Peyer's patch (tissue), 4 donors: Measurements from ENCODE around the gene IGF1. TPM values are rescaled to one million over a fixed set of nuclear protein-coding genes. Genes with fewer than 3 reads are reported as not detected.
"Not testable (repeated sequence)": the region's sequence is repeated elsewhere in the genome, so short reads cannot be mapped to it uniquely, and the experiment has no call there.

ENCODE experiments used
- DNase-seq, 3 donors: peaks; one replicate each; pipeline ENCODE4 v3.0.0-alpha.2; 2017 to 2019
- H3K27ac ChIP-seq, 4 donors: fragments of 200-600 bp; sonication (generic); one replicate each; pipeline ENCODE4 v1.5.1; 2016 to 2019
- H3K27me3 ChIP-seq, 2 donors: fragments of 200-600 bp; sonication (generic); one replicate each; pipeline ENCODE4 v1.5.1; 2019
- H3K36me3 ChIP-seq, 3 donors: fragments of 200-600 bp; sonication (generic); one replicate each; pipeline ENCODE4 v1.5.1; 2016 to 2019
- H3K4me1 ChIP-seq, 4 donors: fragments of 200-600 bp; sonication (generic); one replicate each; pipeline ENCODE4 v1.5.1; 2016 to 2019
- H3K4me3 ChIP-seq, 4 donors: fragments of 200-600 bp; sonication (generic); 1 replicate in 3 of 4; 2 replicates in 1 of 4; pipeline ENCODE4 v1.5.1; 2016 to 2019; ENCODE audit warnings: mild to moderate bottlenecking in 1 of 4
- H3K9me3 ChIP-seq, 4 donors: fragments of 200-600 bp; sonication (generic); one replicate each; pipeline ENCODE4 v1.5.1; 2016 to 2019; ENCODE audit warnings: mild to moderate bottlenecking in 1 of 4
- POLR2A ChIP-seq, 2 donors: fragments of 450-650 bp; IDR thresholded peaks; one replicate each; pipeline ENCODE4 v1.5.1; 2017; ENCODE audit warnings: antibody characterized with exemption in 2 of 2, mild to moderate bottlenecking in 2 of 2, moderate library complexity in 2 of 2
- total RNA-seq, 4 donors: library from RNA; depleted of rRNA; stranded (reverse); fragments of >200 nt; gene quantifications; one replicate each; pipeline ENCODE4 v1.1.0, GENCODE V29; 2016
- TF ChIP-seq, protein P1 (sequence below), 6 experiments: fragments of 450-650 bp in 4 of 6; fragments of 200-600 bp in 2 of 6; sonication (generic) in 1 of 6; IDR thresholded peaks; one replicate each; pipeline ENCODE4 v1.5.1; 2017 to 2019; ENCODE audit warnings: antibody characterized with exemption in 6 of 6, mild to moderate bottlenecking in 3 of 6, moderate library complexity in 1 of 6

IGF1 gene
- total RNA-seq, 4 donors from 2014 or later, result 4.0 to 21.5 (median 6.3) TPM

DNA sequence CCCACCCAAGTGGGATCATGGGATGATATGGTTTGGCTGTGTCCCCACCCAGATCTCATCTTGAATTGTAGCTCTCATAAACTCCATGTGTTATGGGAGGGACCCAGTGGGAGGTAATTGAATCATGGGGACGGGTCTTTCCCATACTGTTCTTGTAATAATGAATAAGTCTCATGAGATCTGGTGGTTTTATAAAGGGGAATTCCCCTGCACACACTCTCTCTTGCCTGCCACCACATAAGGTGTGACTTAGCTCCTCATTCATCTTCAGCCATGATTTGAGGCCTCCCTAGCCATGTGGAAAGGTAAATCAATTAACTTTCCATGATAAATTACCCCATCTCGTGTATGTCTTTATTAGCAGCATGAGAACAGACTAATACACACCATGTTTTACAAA is 109.2 kb downstream of the IGF1 start:
- H3K36me3 ChIP-seq, result no peaks in the 10 kb centered on the region
- no peak for DNase-seq
- no peak overlapping the region for H3K27ac ChIP-seq
- no peaks in the 10 kb centered on the region for H3K4me1 ChIP-seq
- TF ChIP-seq, protein P1, sequence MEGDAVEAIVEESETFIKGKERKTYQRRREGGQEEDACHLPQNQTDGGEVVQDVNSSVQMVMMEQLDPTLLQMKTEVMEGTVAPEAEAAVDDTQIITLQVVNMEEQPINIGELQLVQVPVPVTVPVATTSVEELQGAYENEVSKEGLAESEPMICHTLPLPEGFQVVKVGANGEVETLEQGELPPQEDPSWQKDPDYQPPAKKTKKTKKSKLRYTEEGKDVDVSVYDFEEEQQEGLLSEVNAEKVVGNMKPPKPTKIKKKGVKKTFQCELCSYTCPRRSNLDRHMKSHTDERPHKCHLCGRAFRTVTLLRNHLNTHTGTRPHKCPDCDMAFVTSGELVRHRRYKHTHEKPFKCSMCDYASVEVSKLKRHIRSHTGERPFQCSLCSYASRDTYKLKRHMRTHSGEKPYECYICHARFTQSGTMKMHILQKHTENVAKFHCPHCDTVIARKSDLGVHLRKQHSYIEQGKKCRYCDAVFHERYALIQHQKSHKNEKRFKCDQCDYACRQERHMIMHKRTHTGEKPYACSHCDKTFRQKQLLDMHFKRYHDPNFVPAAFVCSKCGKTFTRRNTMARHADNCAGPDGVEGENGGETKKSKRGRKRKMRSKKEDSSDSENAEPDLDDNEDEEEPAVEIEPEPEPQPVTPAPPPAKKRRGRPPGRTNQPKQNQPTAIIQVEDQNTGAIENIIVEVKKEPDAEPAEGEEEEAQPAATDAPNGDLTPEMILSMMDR (IDR thresholded peaks at IDR 0.05), result no peak
- TF ChIP-seq POLR2A (IDR thresholded peaks at IDR 0.05), result no peak
- H3K27me3 ChIP-seq, result no peaks in the 10 kb centered on the region
- H3K4me3 ChIP-seq, result no peak overlapping the region
- no peaks in the 10 kb centered on the region for H3K9me3 ChIP-seq

DNA sequence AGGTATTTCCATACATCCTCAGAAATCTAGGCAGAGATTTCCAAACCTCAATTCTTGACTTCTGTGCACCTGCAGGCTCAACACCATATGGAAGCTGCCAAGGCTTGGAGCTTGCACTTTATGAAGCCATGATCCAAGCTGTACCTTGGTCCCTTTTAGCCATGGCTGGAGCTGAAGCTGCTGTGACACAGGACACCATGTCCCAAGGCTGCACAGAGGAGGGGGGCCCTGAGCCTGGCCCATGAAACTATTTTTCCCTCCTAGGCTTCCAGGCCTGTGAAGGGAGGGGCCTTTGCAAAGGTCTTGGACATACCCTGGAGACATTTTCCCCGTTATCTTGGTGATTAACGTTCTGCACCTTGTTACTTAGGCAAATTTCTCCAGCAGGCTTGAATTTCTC is 110.5 kb downstream of the IGF1 start:
- no peaks in the 10 kb centered on the region for H3K4me1 ChIP-seq
- H3K27ac ChIP-seq, result no peak overlapping the region
- no peak for DNase-seq
- no peaks in the 10 kb centered on the region for H3K27me3 ChIP-seq
- H3K36me3 ChIP-seq, result no peaks in the 10 kb centered on the region
- no peak overlapping the region for H3K4me3 ChIP-seq
- TF ChIP-seq, protein P1 (IDR thresholded peaks at IDR 0.05), result no peak
- TF ChIP-seq POLR2A (IDR thresholded peaks at IDR 0.05), result no peak
- no peaks in the 10 kb centered on the region for H3K9me3 ChIP-seq

DNA sequence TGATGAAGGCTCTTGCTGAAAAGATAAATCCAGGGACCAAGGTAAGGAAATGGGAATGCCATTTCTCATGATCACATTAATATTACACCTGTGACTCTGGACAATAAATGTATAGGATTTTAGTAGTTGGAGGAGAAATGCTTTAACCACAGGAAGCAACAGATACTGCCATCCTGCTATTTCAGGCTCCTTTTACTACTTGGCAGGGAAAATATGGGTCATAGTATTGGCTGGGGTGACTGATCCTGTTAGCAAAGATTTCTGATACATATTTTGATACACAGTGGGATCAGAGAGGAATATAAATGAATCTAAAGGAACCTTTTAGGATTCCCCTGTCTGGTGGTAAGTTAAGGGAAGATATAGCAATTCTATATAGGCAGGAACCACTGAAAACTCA is 115.0 kb downstream of the IGF1 start:
- TF ChIP-seq POLR2A (IDR thresholded peaks at IDR 0.05), result no peak
- TF ChIP-seq, protein P1 (IDR thresholded peaks at IDR 0.05), result no peak
- H3K9me3 ChIP-seq, result no peaks in the 10 kb centered on the region
- no peak overlapping the region for H3K27ac ChIP-seq
- H3K36me3 ChIP-seq, result no peaks in the 10 kb centered on the region
- no peak for DNase-seq
- H3K4me1 ChIP-seq, result no peaks in the 10 kb centered on the region
- H3K4me3 ChIP-seq, result no peak overlapping the region
- H3K27me3 ChIP-seq, result no peaks in the 10 kb centered on the region

DNA sequence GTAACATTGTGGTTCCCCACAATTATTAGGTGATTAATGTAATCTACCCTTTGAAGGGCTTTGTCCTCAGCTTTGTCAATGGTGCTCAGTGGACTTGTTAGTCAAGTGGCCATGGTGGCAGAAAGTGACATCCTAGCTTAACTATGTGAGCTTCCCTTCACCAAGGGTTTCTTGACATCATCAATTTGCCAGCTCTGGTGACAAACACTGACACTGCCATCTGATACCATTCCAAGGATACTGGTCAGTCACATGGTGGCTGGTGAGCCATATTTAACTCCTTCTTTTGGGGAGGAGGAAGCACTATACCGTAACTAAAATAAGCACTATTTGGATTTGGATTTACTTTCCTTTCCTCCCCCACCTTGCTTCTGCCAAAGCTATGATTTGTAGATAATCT is 115.7 kb downstream of the IGF1 start:
- H3K4me3 ChIP-seq, result no peak overlapping the region
- no peak overlapping the region for H3K27ac ChIP-seq
- TF ChIP-seq, protein P1 (IDR thresholded peaks at IDR 0.05), result no peak
- no peak for TF ChIP-seq POLR2A (IDR thresholded peaks at IDR 0.05)
- no peaks in the 10 kb centered on the region for H3K4me1 ChIP-seq
- H3K9me3 ChIP-seq, result no peaks in the 10 kb centered on the region
- no peak for DNase-seq
- H3K27me3 ChIP-seq, result no peaks in the 10 kb centered on the region
- H3K36me3 ChIP-seq, result no peaks in the 10 kb centered on the region

DNA sequence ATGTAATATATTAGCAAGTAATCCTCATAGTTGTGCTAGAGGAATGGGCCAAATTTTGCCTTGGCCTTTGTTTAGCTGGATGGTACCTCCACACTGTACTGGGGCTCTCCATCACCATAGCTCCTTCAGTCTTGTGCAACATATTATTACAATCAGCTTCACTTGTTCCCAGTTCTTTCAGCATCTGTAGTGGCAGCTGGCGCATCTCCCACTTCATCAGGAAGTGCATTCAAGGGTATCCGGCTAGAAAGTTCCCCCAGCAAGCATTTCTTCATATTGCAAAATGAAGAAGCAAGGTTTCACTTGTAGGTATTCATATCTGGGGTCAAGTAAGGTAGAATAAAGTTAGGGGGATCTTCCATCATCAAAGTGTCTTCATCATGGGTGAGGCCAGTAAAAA is 123.7 kb downstream of the IGF1 start:
- no peak for DNase-seq
- Histone ChIP-seq H3K4me3 (no peak overlapping the region), H3K27ac (no peak overlapping the region), H3K27me3 (no peaks in the 10 kb centered on the region), H3K4me1 (no peaks in the 10 kb centered on the region), H3K9me3 (peaks cover 0 to 14% (median 3%) of the 10 kb centered on the region in 4 donors), H3K36me3 (no peaks in the 10 kb centered on the region)
- no peak for TF ChIP-seq POLR2A (IDR thresholded peaks at IDR 0.05)

DNA sequence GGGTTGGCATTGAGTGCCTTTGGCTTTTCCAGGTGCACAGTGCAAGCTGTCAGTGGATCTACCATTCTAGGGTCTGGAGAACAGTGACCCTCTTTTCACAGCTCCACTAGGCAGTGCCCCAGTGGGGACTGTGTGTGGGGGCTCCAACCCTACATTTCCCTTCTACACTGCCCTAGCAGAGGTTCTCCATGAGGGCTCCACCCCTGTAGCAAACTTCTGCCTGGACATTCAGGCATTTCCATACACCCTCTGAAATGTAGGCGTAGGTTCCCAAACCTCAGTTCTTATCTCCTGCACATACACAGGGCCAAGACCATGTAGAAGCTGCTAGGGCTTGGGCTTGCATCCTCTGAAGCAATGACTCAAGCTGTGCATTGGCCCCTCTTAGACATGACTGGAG is 126.1 kb downstream of the IGF1 start:
- DNase-seq, H3K4me3 ChIP-seq, H3K36me3 ChIP-seq, H3K4me1 ChIP-seq, H3K27ac ChIP-seq, H3K27me3 ChIP-seq: not testable (repeated sequence)
- H3K9me3 ChIP-seq, result peaks cover 0 to 14% (median 3%) of the 10 kb centered on the region in 4 donors

DNA sequence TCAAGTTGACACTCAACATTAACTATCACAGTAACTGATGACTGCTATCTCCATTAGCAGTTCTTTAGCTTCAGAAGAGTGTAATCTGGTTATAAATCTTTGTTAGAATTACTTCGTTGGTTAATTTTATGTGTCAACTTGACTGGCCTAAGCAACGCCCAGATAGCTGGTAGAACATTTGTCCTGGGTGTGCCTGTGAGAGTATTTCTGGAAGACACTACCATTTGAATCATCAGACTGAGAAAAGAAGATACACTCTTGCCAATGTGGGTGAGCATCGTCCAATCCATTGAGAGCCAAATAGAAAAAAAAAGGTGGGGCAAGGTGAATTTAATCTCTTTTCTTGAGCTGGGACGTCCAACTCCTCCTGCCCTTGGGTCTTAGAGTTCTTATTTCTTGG is 129.0 kb downstream of the IGF1 start:
- peaks cover 0 to 14% (median 3%) of the 10 kb centered on the region in 4 donors for H3K9me3 ChIP-seq
- H3K4me3 ChIP-seq, result no peak overlapping the region
- H3K36me3 ChIP-seq, result no peaks in the 10 kb centered on the region
- no peaks in the 10 kb centered on the region for H3K4me1 ChIP-seq
- DNase-seq, result no peak
- H3K27me3 ChIP-seq, result no peaks in the 10 kb centered on the region
- TF ChIP-seq, protein P1 (IDR thresholded peaks at IDR 0.05), result no peak
- no peak for TF ChIP-seq POLR2A (IDR thresholded peaks at IDR 0.05)
- no peak overlapping the region for H3K27ac ChIP-seq
